SU-DHL-6 (cell line): Measurements from ENCODE around the gene GRAMD1B.

ENCODE experiments used
- H2AFZ ChIP-seq: fragments of 200-600 bp; sonication (generic); 2 replicates; pipeline ENCODE4 v1.6.1; 2014; ENCODE audit warnings: low read depth, mild to moderate bottlenecking, moderate library complexity, mixed read lengths, antibody characterized with exemption, low read length; ENCODE audit not compliant: severe bottlenecking
- H3F3A ChIP-seq: fragments of 200-600 bp; shearing (Covaris generic); 2 replicates; pipeline ENCODE4 v1.6.0; 2016; ENCODE audit warnings: antibody characterized with exemption, mild to moderate bottlenecking; ENCODE audit not compliant: insufficient read depth
- H3K27ac ChIP-seq: fragments of 200-600 bp; sonication (generic); 2 replicates; pipeline ENCODE4 v1.5.1; 2016; ENCODE audit warnings: low read depth, mild to moderate bottlenecking, low read length, moderate library complexity, mixed read lengths
- H3K27me3 ChIP-seq: fragments of 200-600 bp; sonication (generic), shearing (Covaris generic); 2 replicates; pipeline ENCODE4 v1.6.0; 2014; ENCODE audit warnings: mild to moderate bottlenecking, low read length
- H3K36me3 ChIP-seq: fragments of 200-600 bp; sonication (generic); 2 replicates; pipeline ENCODE4 v1.6.1; 2014; ENCODE audit warnings: mild to moderate bottlenecking, low read length, mixed read lengths
- H3K4me2 ChIP-seq: fragments of 300-600, 200-600 bp; shearing (Covaris generic), sonication (generic); 2 replicates; pipeline ENCODE4 v1.6.0; 2014; ENCODE audit warnings: low read length, low read depth, mild to moderate bottlenecking; ENCODE audit not compliant: poor library complexity, severe bottlenecking
- H3K4me3 ChIP-seq: fragments of 200-600 bp; sonication (generic); 2 replicates; pipeline ENCODE4 v1.5.1; 2014; ENCODE audit warnings: antibody characterized with exemption, low read length, mild to moderate bottlenecking, mixed read lengths; ENCODE audit not compliant: insufficient read depth, poor library complexity, severe bottlenecking
- H3K79me2 ChIP-seq: fragments of 200-600 bp; sonication (generic); 2 replicates; pipeline ENCODE4 v1.6.1; 2014; ENCODE audit warnings: mild to moderate bottlenecking, low read length, moderate library complexity; ENCODE audit not compliant: insufficient read depth
- H3K9ac ChIP-seq: fragments of 200-600 bp; sonication (generic); 2 replicates; pipeline ENCODE4 v1.7.0; 2014; ENCODE audit warnings: mild to moderate bottlenecking, low read length
- H3K9me2 ChIP-seq: fragments of 200-600 bp; sonication (generic); replicated peaks from 2 replicates; pipeline ENCODE4 v1.6.1; 2014; ENCODE audit warnings: low read length; ENCODE audit not compliant: insufficient read depth
- H3K9me3 ChIP-seq: fragments of 200-600 bp; sonication (generic); 2 replicates; pipeline ENCODE4 v1.6.1; 2014; ENCODE audit warnings: low read length, mixed read lengths; ENCODE audit not compliant: insufficient read depth
- H4K20me1 ChIP-seq: fragments of 200-600 bp; sonication (generic); 2 replicates; pipeline ENCODE4 v1.6.1; 2014; ENCODE audit warnings: low read depth, mild to moderate bottlenecking, antibody characterized with exemption, low read length, moderate library complexity, mixed read lengths
- CTCF ChIP-seq: fragments of 200-600 bp; sonication (generic); IDR thresholded peaks from one replicate; pipeline ENCODE4 v1.5.1; 2017; ENCODE audit warnings: antibody characterized with exemption, mild to moderate bottlenecking, low read length, moderate library complexity; ENCODE audit not compliant: insufficient read depth, poor library complexity, severe bottlenecking
- EZH2phosphoT487 ChIP-seq: fragments of 200-600 bp; sonication (generic), shearing (Covaris generic); conservative IDR thresholded peaks from 2 replicates; pipeline ENCODE4 v1.6.1; 2018; ENCODE audit warnings: mild to moderate bottlenecking, antibody characterized with exemption, low read length, moderate library complexity, mixed read lengths

The GRAMD1B gene

GRCh38 chr11:123437236-123437979 lies 7.3 kb downstream of the GRAMD1B start:
- no peak overlapping the region for H3K4me2 ChIP-seq
- H4K20me1 ChIP-seq = no peaks in the 10 kb centered on the region
- TF ChIP-seq CTCF (no peak), EZH2phosphoT487 (no peak)
- H2AFZ ChIP-seq = no peak overlapping the region
- H3K27me3 ChIP-seq = no peaks in the 10 kb centered on the region
- H3K9me2 ChIP-seq = no peaks in the 10 kb centered on the region
- H3K27ac ChIP-seq = no peak overlapping the region
- H3K79me2 ChIP-seq = no peaks in the 10 kb centered on the region
- no peak overlapping the region for H3K9ac ChIP-seq
- no peaks in the 10 kb centered on the region for H3K9me3 ChIP-seq
- no peaks in the 10 kb centered on the region for H3K36me3 ChIP-seq
- no peaks in the 10 kb centered on the region for H3F3A ChIP-seq
- H3K4me3 ChIP-seq = no peak overlapping the region

- no peaks in the 10 kb centered on the region for H3K9me3 ChIP-seq
- no peak overlapping the region for H3K27ac ChIP-seq
- no peaks in the 10 kb centered on the region for H3K79me2 ChIP-seq
- H3K36me3 ChIP-seq = no peaks in the 10 kb centered on the region
- H2AFZ ChIP-seq = no peak overlapping the region
- no peaks in the 10 kb centered on the region for H3K27me3 ChIP-seq
- no peak for TF ChIP-seq CTCF
- TF ChIP-seq EZH2phosphoT487 = no peak
- H3K9ac ChIP-seq = no peak overlapping the region
- H3F3A ChIP-seq = no peaks in the 10 kb centered on the region
- H3K4me2 ChIP-seq = no peak overlapping the region
- H4K20me1 ChIP-seq = no peaks in the 10 kb centered on the region
- H3K4me3 ChIP-seq = no peak overlapping the region
- H3K9me2 ChIP-seq = no peaks in the 10 kb centered on the region
Measured at GRCh38 chr11:123438131-123438627, 8.1 kb downstream of the GRAMD1B start.

GRCh38 chr11:123439616-123440015 lies 9.5 kb downstream of the GRAMD1B start:
- H3K79me2 ChIP-seq = no peaks in the 10 kb centered on the region
- H3K27ac ChIP-seq = no peak overlapping the region
- H3F3A ChIP-seq = no peaks in the 10 kb centered on the region
- H3K9me3 ChIP-seq = no peaks in the 10 kb centered on the region
- H3K9ac ChIP-seq = no peak overlapping the region
- no peaks in the 10 kb centered on the region for H3K27me3 ChIP-seq
- H3K9me2 ChIP-seq = no peaks in the 10 kb centered on the region
- no peaks in the 10 kb centered on the region for H3K36me3 ChIP-seq
- no peak overlapping the region for H2AFZ ChIP-seq
- TF ChIP-seq CTCF (no peak), EZH2phosphoT487 (no peak)
- H3K4me2 ChIP-seq = no peak overlapping the region
- no peaks in the 10 kb centered on the region for H4K20me1 ChIP-seq
- no peak overlapping the region for H3K4me3 ChIP-seq
